Neural progenitor cell (in vitro differentiated cells): ENCODE data around the gene RAB5B. TPM values are rescaled to one million over a fixed set of nuclear protein-coding genes. Genes with fewer than 3 reads are reported as not detected.
A peak's percentile ranks its signal among the peaks of the same experiment; 100 is the strongest.

Source experiments
- DNase-seq: peaks from one replicate; pipeline ENCODE4 v3.0.0-alpha.2; 2016; ENCODE audit warnings: low spot score
- H2AFZ ChIP-seq: fragments of 200-600 bp; sonication (generic); replicated peaks from 2 replicates; pipeline ENCODE4 v1.6.1; 2016; ENCODE audit warnings: antibody characterized with exemption
- H3F3A ChIP-seq: fragments of 200-600 bp; sonication (generic); 2 replicates; pipeline ENCODE4 v1.6.1; 2016; ENCODE audit warnings: antibody characterized with exemption, low read depth
- H3K27ac ChIP-seq: fragments of 200-600 bp; sonication (generic); 2 replicates; pipeline ENCODE4 v1.5.1; 2016; ENCODE audit warnings: mild to moderate bottlenecking
- H3K27me3 ChIP-seq: fragments of 200-600 bp; sonication (generic); 2 replicates; pipeline ENCODE4 v1.6.1; 2016; ENCODE audit warnings: mild to moderate bottlenecking, moderate library complexity
- H3K36me3 ChIP-seq: fragments of 200-600 bp; sonication (generic); 2 replicates; pipeline ENCODE4 v1.5.1; 2016
- H3K4me1 ChIP-seq: fragments of 200-600 bp; sonication (generic); 2 replicates; pipeline ENCODE4 v1.6.1; 2016; ENCODE audit warnings: mixed run types
- H3K4me2 ChIP-seq: fragments of 200-600 bp; sonication (generic); 2 replicates; pipeline ENCODE4 v1.6.1; 2016
- H3K4me3 ChIP-seq: fragments of 200-600 bp; sonication (generic); 2 replicates; pipeline ENCODE4 v1.5.1; 2016
- H3K79me2 ChIP-seq: fragments of 200-600 bp; sonication (generic); 2 replicates; pipeline ENCODE4 v1.6.1; 2016; ENCODE audit warnings: low read depth
- H3K9ac ChIP-seq: fragments of 200-600 bp; sonication (generic); 2 replicates; pipeline ENCODE4 v1.6.1; 2016
- H3K9me3 ChIP-seq: fragments of 200-600 bp; sonication (generic); 2 replicates; pipeline ENCODE4 v1.5.1; 2016; ENCODE audit warnings: low read depth
- H4K20me1 ChIP-seq: fragments of 200-600 bp; sonication (generic); 2 replicates; pipeline ENCODE4 v1.6.1; 2016; ENCODE audit warnings: low read depth
- H3K27ac Mint-ChIP-seq: 3 replicates; pipeline ENCODE4 v1.8.0; 2021; ENCODE audit warnings: mixed read lengths
- H3K27me3 Mint-ChIP-seq: 2 replicates; pipeline ENCODE4 v1.8.0; 2022; ENCODE audit warnings: low read depth, mild to moderate bottlenecking, inconsistent platforms, moderate library complexity, mixed read lengths; ENCODE audit not compliant: insufficient read depth
- H3K36me3 Mint-ChIP-seq: 3 replicates; pipeline ENCODE4 v1.8.0; 2021; ENCODE audit warnings: mixed read lengths
- H3K4me1 Mint-ChIP-seq: 3 replicates; pipeline ENCODE4 v1.8.0; 2021; ENCODE audit warnings: mixed read lengths
- H3K4me3 Mint-ChIP-seq: 3 replicates; pipeline ENCODE4 v1.8.0; 2021; ENCODE audit warnings: mild to moderate bottlenecking, moderate library complexity, mixed read lengths
- H3K9me3 Mint-ChIP-seq: 3 replicates; pipeline ENCODE4 v1.8.0; 2020; ENCODE audit warnings: mixed read lengths
- EZH2 ChIP-seq: fragments of 200-600 bp; sonication (generic); IDR thresholded peaks from 2 replicates; pipeline ENCODE4 v1.6.1; 2017; ENCODE audit warnings: antibody characterized with exemption, mild to moderate bottlenecking, moderate library complexity
- EZH2phosphoT487 ChIP-seq: fragments of 200-600 bp; sonication (generic); IDR thresholded peaks from 2 replicates; pipeline ENCODE4 v1.6.1; 2017; ENCODE audit warnings: antibody characterized with exemption
- total RNA-seq: library from RNA; depleted of rRNA; stranded (reverse); fragments of >200 nt; gene quantifications from 2 replicates; pipeline ENCODE4 v1.2.3, GENCODE V29; 2015; ENCODE audit warnings: low replicate concordance
- TF ChIP-seq, protein P1 (sequence below): fragments of 200-600 bp; sonication (generic); IDR thresholded peaks from 2 replicates; pipeline ENCODE4 v1.5.1; 2017; ENCODE audit warnings: antibody characterized with exemption, mild to moderate bottlenecking

The RAB5B gene
- total RNA-seq, 1 donor from 2014 or later: 62.9 TPM

- Mint-ChIP-seq H3K4me3 (peak overlapping the region; percentile 100), H3K27me3 (peaks cover 7% of the 10 kb centered on the region), H3K9me3 (no peaks in the 10 kb centered on the region), H3K27ac (no peak overlapping the region), H3K4me1 (peaks cover 22% of the 10 kb centered on the region), H3K36me3 (peaks cover 13% of the 10 kb centered on the region)
- Histone ChIP-seq H2AFZ (no peak overlapping the region), H4K20me1 (peaks cover 10% of the 10 kb centered on the region), H3K4me3 (peak overlapping the region; percentile 63), H3K36me3 (peaks cover 8% of the 10 kb centered on the region), H3K27me3 (no peaks in the 10 kb centered on the region), H3F3A (peaks cover 64% of the 10 kb centered on the region), H3K9me3 (no peaks in the 10 kb centered on the region), H3K27ac (no peak overlapping the region), H3K4me1 (peaks cover 14% of the 10 kb centered on the region), H3K4me2 (peak overlapping the region; percentile 81), H3K9ac (peak overlapping the region; percentile 82), H3K79me2 (peaks cover 23% of the 10 kb centered on the region)
- no peak for DNase-seq
- TF ChIP-seq, protein P1, sequence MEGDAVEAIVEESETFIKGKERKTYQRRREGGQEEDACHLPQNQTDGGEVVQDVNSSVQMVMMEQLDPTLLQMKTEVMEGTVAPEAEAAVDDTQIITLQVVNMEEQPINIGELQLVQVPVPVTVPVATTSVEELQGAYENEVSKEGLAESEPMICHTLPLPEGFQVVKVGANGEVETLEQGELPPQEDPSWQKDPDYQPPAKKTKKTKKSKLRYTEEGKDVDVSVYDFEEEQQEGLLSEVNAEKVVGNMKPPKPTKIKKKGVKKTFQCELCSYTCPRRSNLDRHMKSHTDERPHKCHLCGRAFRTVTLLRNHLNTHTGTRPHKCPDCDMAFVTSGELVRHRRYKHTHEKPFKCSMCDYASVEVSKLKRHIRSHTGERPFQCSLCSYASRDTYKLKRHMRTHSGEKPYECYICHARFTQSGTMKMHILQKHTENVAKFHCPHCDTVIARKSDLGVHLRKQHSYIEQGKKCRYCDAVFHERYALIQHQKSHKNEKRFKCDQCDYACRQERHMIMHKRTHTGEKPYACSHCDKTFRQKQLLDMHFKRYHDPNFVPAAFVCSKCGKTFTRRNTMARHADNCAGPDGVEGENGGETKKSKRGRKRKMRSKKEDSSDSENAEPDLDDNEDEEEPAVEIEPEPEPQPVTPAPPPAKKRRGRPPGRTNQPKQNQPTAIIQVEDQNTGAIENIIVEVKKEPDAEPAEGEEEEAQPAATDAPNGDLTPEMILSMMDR: no peak
- TF ChIP-seq EZH2phosphoT487: no peak
- no peak for TF ChIP-seq EZH2
Observed at GRCh38 chr12:56042843-56043242, 69.0 kb downstream of the RAB5B start.

Other genes starting within 250 kb of the RAB5B start
- 257 and 305 TPM in 2 replicates for gene CD63, start 245.1 kb upstream of the RAB5B start, total RNA-seq
- gene GDF11, start 231.0 kb upstream of the RAB5B start, total RNA-seq: 9.1 and 21.9 TPM in 2 replicates
- gene SARNP, start 156.4 kb upstream of the RAB5B start, total RNA-seq: 166 and 266 TPM in 2 replicates
- 12.5 and 16.0 TPM in 2 replicates for gene ORMDL2, start 156.0 kb upstream of the RAB5B start, total RNA-seq
- gene DNAJC14, start 144.5 kb upstream of the RAB5B start, total RNA-seq: 29.9 and 39.9 TPM in 2 replicates
- 0.13 and 0.28 TPM in 2 replicates for gene MMP19, start 131.1 kb upstream of the RAB5B start, total RNA-seq
- gene PYM1, start 46.2 kb upstream of the RAB5B start, total RNA-seq: 44.6 and 72.5 TPM in 2 replicates
- gene DGKA, start 42.9 kb upstream of the RAB5B start, total RNA-seq: 24.1 and 27.0 TPM in 2 replicates
- 207 and 301 TPM in 2 replicates for gene PMEL, start 8.0 kb upstream of the RAB5B start, total RNA-seq
- 46.5 and 52.2 TPM in 2 replicates for gene CDK2, start 7.2 kb upstream of the RAB5B start, total RNA-seq
- 17.5 and 35.5 TPM in 2 replicates for gene SUOX, start 23.2 kb downstream of the RAB5B start, total RNA-seq
- 2.1 and 4.4 TPM in 2 replicates for gene IKZF4, start 47.0 kb downstream of the RAB5B start, total RNA-seq
- 721 and 819 TPM in 2 replicates for gene RPS26, start 67.8 kb downstream of the RAB5B start, total RNA-seq
- 6.3 and 8.8 TPM in 2 replicates for gene ERBB3, start 106.1 kb downstream of the RAB5B start, total RNA-seq
- 168 and 242 TPM in 2 replicates for gene PA2G4, start 130.5 kb downstream of the RAB5B start, total RNA-seq
- 3,372 and 3,805 TPM in 2 replicates for gene RPL41, start 142.6 kb downstream of the RAB5B start, total RNA-seq
- 10.3 and 10.8 TPM in 2 replicates for gene ZC3H10, start 144.2 kb downstream of the RAB5B start, total RNA-seq
- gene ESYT1, start 154.2 kb downstream of the RAB5B start, total RNA-seq: 75.3 and 146 TPM in 2 replicates
- gene MYL6B, start 178.5 kb downstream of the RAB5B start, total RNA-seq: 131 and 198 TPM in 2 replicates
- 1,139 and 1,233 TPM in 2 replicates for gene MYL6, start 184.3 kb downstream of the RAB5B start, total RNA-seq
- gene SMARCC2, start 215.4 kb downstream of the RAB5B start, total RNA-seq: 92.3 and 103 TPM in 2 replicates
- 52.1 and 68.9 TPM in 2 replicates for gene RNF41, start 247.8 kb downstream of the RAB5B start, total RNA-seq